Keratinocyte (primary cell): Measurements from ENCODE around the gene PMEPA1. TPM values are rescaled to one million over a fixed set of nuclear protein-coding genes. Genes with fewer than 3 reads are reported as not detected.

ENCODE experiments used
- DNase-seq: peaks from one replicate; pipeline ENCODE4 v3.0.0-alpha.2; 2011; ENCODE audit warnings: low read depth, missing footprints, low spot score
- FAIRE-seq: peaks from 2 replicates; lab custom pipeline; 2011; peaks lifted over from hg19 to GRCh38; lab: Jason Lieb, UNC
- H2AFZ ChIP-seq: 2 replicates; pipeline ENCODE4 v1.6.0; 2012; ENCODE audit warnings: low read length, control low read depth, inconsistent platforms; ENCODE audit not compliant: control insufficient read depth
- H3K27ac ChIP-seq: 2 replicates; pipeline ENCODE4 v1.5.1; 2011; ENCODE audit warnings: low read length; ENCODE audit not compliant: control insufficient read depth, insufficient read depth
- H3K27me3 ChIP-seq: 3 replicates; pipeline ENCODE4 v1.6.0; 2011; ENCODE audit warnings: low read length; ENCODE audit not compliant: control insufficient read depth, insufficient read depth; ENCODE audit errors: extremely low read depth
- H3K36me3 ChIP-seq, 2 experiments: 2 replicates in 1 of 2; 3 replicates in 1 of 2; pipeline ENCODE4 v1.5.1; 2011; ENCODE audit warnings: low read length in 2 of 2, mild to moderate bottlenecking in 1 of 2; ENCODE audit not compliant: control insufficient read depth in 2 of 2, insufficient read depth in 2 of 2; ENCODE audit errors: extremely low read depth in 1 of 2
- H3K4me1 ChIP-seq: 3 replicates; pipeline ENCODE4 v1.5.1; 2011; ENCODE audit warnings: low read length; ENCODE audit not compliant: control insufficient read depth, insufficient read depth; ENCODE audit errors: extremely low read depth
- H3K4me2 ChIP-seq: 3 replicates; pipeline ENCODE4 v1.6.0; 2011; ENCODE audit warnings: low read depth, low read length; ENCODE audit not compliant: control insufficient read depth, insufficient read depth; ENCODE audit errors: extremely low read depth
- H3K4me3 ChIP-seq, 3 experiments: fragments of 200-600 bp in 1 of 3; sonication (generic) in 1 of 3; 2 replicates in 2 of 3; 3 replicates in 1 of 3; pipeline ENCODE4 v1.5.1; 2011 to 2016; ENCODE audit warnings: low read length in 3 of 3, mild to moderate bottlenecking in 3 of 3, control low read depth in 2 of 3, inconsistent platforms in 1 of 3, low read depth in 1 of 3, mixed read lengths in 1 of 3, mixed run types in 1 of 3, moderate library complexity in 1 of 3; ENCODE audit not compliant: control insufficient read depth in 2 of 3, insufficient read depth in 2 of 3; ENCODE audit errors: extremely low read depth in 1 of 3
- H3K79me2 ChIP-seq: 2 replicates; pipeline ENCODE4 v1.6.0; 2012; ENCODE audit warnings: low read length; ENCODE audit not compliant: control insufficient read depth, insufficient read depth
- H3K9ac ChIP-seq: 3 replicates; pipeline ENCODE4 v1.6.0; 2011; ENCODE audit warnings: low read length; ENCODE audit not compliant: control insufficient read depth, insufficient read depth; ENCODE audit errors: extremely low read depth
- H3K9me1 ChIP-seq: 3 replicates; pipeline ENCODE4 v1.6.0; 2011; ENCODE audit warnings: low read length; ENCODE audit not compliant: control insufficient read depth, insufficient read depth; ENCODE audit errors: extremely low read depth
- H3K9me3 ChIP-seq: 2 replicates; pipeline ENCODE4 v1.5.1; 2012; ENCODE audit warnings: low read depth, low read length; ENCODE audit not compliant: control insufficient read depth
- H4K20me1 ChIP-seq: 3 replicates; pipeline ENCODE4 v1.6.0; 2011; ENCODE audit warnings: low read length; ENCODE audit not compliant: control insufficient read depth, insufficient read depth; ENCODE audit errors: extremely low read depth
- EZH2 ChIP-seq: IDR thresholded peaks from one replicate; pipeline ENCODE4 v1.6.1; 2012; ENCODE audit warnings: inconsistent platforms, mild to moderate bottlenecking, low read length, moderate library complexity
- dilution Hi-C: fragments of 300-500 bp; cut with MboI; formaldehyde crosslinking; loops from one replicate; pipeline ENCODE4 v1.7.0; 2020; ENCODE audit warnings: low sequenced_read_pairs; ENCODE audit not compliant: extremely low pct_ligation_motif_present
- polyA plus RNA-seq, 5 experiments: library from polyadenylated mRNA; depleted of rRNA in 3 of 5; stranded (reverse) in 3 of 5; stranded (forward) in 1 of 5; unstranded in 1 of 5; fragments of >200 nt; gene quantifications; 1 replicate in 1 of 5; 2 replicates in 3 of 5; 3 replicates in 1 of 5; pipeline versions ENCODE4 v1.2.1 to v1.2.3, GENCODE V29; 2011 to 2012; ENCODE audit warnings: missing spikeins in 2 of 5, low read depth in 1 of 5, low replicate concordance in 1 of 5
- TF ChIP-seq, protein P1 (sequence below), 3 experiments: IDR thresholded peaks in 1 of 3; conservative IDR thresholded peaks in 1 of 3; optimal IDR thresholded peaks in 1 of 3; 2 replicates in 2 of 3; 3 replicates in 1 of 3; pipeline versions ENCODE3 to v1.5.1; 2011; ENCODE audit warnings: low read length in 3 of 3, mild to moderate bottlenecking in 3 of 3, moderate library complexity in 2 of 3, control low read depth in 1 of 3, inconsistent platforms in 1 of 3; ENCODE audit not compliant: insufficient read depth in 2 of 3; ENCODE audit errors: extremely low read depth in 1 of 3

Gene PMEPA1
- polyA plus RNA-seq, 1 donor (not counting 4 experiments of a cell fraction or from before 2014, with no cell fraction given) = 29.0 TPM

DNA sequence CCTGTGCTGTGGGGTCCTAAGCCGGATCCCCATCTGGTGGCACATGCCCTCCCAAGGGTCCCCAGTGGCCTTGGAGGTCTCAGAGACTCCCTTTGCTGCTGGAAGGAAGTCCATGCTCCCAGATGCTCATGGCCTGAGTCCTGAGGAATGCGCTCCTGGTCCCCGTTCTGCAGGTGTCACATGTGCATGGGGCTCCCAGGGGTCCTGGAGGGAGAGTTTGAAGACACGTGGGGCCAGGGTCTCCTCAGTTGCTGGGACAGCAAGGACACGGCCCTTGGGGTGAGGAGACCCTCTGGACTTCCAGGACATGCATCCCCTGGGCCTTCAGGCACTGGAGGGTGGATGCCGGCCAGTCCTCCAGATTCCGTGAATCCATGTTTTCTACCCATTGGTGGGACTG lies 101.3 kb downstream of the PMEPA1 start:
- Histone ChIP-seq H3K4me2 (no peak overlapping the region), H3K9ac (no peak overlapping the region), H3K9me3 (no peaks in the 10 kb centered on the region), H3K27ac (no peak overlapping the region), H3K27me3 (peaks cover 56% of the 10 kb centered on the region), H2AFZ (no peak overlapping the region), H4K20me1 (peaks cover 2% of the 10 kb centered on the region), H3K4me3 (no peak overlapping the region), H3K4me1 (no peaks in the 10 kb centered on the region), H3K79me2 (no peaks in the 10 kb centered on the region), H3K36me3 (no peaks in the 10 kb centered on the region), H3K9me1 (no peaks in the 10 kb centered on the region)
- DNase-seq (no peak), FAIRE-seq (no peak)
- dilution Hi-C loops = loop anchor here (25.0 kb wide), 1 partner anchor 579 kb away; no protein-coding TSS in a partner anchor
- TF ChIP-seq, protein P1, sequence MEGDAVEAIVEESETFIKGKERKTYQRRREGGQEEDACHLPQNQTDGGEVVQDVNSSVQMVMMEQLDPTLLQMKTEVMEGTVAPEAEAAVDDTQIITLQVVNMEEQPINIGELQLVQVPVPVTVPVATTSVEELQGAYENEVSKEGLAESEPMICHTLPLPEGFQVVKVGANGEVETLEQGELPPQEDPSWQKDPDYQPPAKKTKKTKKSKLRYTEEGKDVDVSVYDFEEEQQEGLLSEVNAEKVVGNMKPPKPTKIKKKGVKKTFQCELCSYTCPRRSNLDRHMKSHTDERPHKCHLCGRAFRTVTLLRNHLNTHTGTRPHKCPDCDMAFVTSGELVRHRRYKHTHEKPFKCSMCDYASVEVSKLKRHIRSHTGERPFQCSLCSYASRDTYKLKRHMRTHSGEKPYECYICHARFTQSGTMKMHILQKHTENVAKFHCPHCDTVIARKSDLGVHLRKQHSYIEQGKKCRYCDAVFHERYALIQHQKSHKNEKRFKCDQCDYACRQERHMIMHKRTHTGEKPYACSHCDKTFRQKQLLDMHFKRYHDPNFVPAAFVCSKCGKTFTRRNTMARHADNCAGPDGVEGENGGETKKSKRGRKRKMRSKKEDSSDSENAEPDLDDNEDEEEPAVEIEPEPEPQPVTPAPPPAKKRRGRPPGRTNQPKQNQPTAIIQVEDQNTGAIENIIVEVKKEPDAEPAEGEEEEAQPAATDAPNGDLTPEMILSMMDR (optimal IDR thresholded peaks at IDR 0.05 in 1 of 3, IDR thresholded peaks at IDR 0.05 in 1 of 3, conservative IDR thresholded peaks at IDR 0.05 in 1 of 3; ENCODE audit: extremely low read depth in 1 of 3, insufficient read depth in 2 of 3, low read length in 3 of 3) = no peak
- no peak for TF ChIP-seq EZH2

DNA sequence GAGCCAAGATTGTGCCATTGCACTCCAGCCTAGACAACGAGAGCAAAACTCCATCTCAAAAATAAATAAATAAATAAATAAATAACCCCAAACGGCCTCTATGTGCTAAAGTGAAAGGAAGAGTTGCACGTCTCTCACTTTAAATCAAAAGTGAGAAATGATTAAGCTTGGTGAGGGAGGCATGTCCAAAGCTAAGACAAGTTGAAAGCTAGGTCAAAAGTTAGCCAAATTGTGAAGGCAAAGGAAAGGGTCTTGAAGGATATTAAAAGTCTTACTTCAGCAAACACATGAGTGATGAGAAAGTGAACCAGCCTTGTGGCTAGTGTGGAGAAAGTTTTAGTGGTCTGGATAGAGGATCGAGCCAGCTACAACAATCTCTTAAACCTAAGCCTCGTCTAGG lies 103.9 kb downstream of the PMEPA1 start:
- DNase-seq = no peak
- dilution Hi-C loops = loop anchor here (25.0 kb wide), 1 partner anchor 581 kb away; no protein-coding TSS in a partner anchor
- no peak for FAIRE-seq
- H3K27me3 ChIP-seq = peaks cover 43% of the 10 kb centered on the region
- no peaks in the 10 kb centered on the region for H4K20me1 ChIP-seq
- no peaks in the 10 kb centered on the region for H3K9me3 ChIP-seq
- H3K27ac ChIP-seq = no peak overlapping the region
- no peak overlapping the region for H2AFZ ChIP-seq
- no peaks in the 10 kb centered on the region for H3K79me2 ChIP-seq
- H3K9ac ChIP-seq = no peak overlapping the region
- no peak overlapping the region for H3K4me3 ChIP-seq
- TF ChIP-seq EZH2 = no peak
- TF ChIP-seq, protein P1 (optimal IDR thresholded peaks at IDR 0.05 in 1 of 3, IDR thresholded peaks at IDR 0.05 in 1 of 3, conservative IDR thresholded peaks at IDR 0.05 in 1 of 3; ENCODE audit: extremely low read depth in 1 of 3, insufficient read depth in 2 of 3, low read length in 3 of 3) = no peak
- H3K4me2 ChIP-seq = no peak overlapping the region
- no peaks in the 10 kb centered on the region for H3K36me3 ChIP-seq
- H3K4me1 ChIP-seq = peaks cover 2% of the 10 kb centered on the region
- no peaks in the 10 kb centered on the region for H3K9me1 ChIP-seq
